ENCODE results near the gene CFAP69. TPM values are rescaled to one million over a fixed set of nuclear protein-coding genes. Genes with fewer than 3 reads are reported as not detected.

The CFAP69 gene, protein sequence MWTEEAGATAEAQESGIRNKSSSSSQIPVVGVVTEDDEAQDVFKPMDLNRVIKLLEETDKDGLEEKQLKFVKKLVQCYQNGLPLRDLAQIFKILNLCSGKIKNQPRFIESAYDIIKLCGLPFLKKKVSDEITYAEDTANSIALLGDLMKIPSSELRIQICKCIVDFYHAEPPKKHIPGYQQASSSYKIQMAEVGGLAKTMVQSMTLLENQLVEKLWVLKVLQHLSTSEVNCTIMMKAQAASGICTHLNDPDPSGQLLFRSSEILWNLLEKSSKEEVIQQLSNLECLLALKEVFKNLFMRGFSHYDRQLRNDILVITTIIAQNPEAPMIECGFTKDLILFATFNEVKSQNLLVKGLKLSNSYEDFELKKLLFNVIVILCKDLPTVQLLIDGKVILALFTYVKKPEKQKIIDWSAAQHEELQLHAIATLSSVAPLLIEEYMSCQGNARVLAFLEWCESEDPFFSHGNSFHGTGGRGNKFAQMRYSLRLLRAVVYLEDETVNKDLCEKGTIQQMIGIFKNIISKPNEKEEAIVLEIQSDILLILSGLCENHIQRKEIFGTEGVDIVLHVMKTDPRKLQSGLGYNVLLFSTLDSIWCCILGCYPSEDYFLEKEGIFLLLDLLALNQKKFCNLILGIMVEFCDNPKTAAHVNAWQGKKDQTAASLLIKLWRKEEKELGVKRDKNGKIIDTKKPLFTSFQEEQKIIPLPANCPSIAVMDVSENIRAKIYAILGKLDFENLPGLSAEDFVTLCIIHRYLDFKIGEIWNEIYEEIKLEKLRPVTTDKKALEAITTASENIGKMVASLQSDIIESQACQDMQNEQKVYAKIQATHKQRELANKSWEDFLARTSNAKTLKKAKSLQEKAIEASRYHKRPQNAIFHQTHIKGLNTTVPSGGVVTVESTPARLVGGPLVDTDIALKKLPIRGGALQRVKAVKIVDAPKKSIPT
- 0.41 TPM for polyA plus RNA-seq (2012; ENCODE audit: low read depth, missing spikeins)

DNA sequence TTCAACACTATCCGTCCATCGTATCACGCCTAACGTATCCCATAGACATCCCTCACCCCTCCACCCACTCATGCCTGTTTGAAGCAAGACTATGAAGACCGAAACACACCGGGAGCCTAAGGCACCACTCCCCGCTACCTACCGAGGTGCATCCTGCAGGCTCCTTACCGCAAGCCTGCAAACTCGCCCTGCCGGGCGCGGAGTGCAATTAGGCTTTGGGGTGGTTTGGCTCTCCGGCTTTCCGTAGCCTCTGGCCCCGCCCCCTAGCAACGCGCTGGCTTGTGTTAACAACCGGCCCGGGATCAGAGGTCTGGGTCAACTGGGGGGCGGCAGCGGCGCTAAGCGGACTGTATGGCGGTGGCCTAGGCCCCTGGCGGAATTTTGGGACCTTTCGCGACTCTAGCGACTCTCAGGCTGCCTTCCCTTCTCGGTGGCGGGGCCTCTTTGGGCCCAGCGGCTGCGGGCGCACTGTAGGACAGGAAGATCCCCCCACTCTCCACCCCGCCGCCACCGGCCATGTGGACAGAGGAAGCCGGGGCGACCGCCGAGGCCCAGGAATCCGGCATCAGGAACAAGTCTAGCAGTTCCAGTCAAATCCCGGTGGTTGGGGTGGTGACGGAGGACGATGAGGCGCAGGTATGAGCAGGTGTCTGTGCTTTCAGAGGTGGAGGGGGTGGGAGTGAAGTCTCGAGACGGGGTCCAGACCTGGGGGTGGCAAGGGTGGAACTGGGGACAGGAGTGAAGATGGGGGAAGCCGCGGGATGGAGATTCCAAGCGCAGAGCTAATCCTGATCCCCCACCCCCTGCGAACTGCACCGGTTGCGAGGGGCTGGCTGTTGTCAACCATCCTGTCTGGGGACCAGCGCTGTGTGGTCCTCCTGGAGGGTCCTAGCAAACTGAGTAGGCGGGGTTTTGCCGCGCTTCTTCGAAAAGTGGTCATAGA is at the start of gene CFAP69:
Gene CFAP69, plus strand, starts transcription at position 266 of the 943 bp plus-strand sequence. Its CDS starts 251 bp downstream, at position 517.
- FAIRE-seq = peak; percentile 89
- TF ChIP-seq POU2F2 (IDR thresholded peaks at IDR 0.05; ENCODE audit: low read depth, low read length) (peak; percentile 65; the same call in 1 of the 2 replicates), PAX5 (IDR thresholded peaks at IDR 0.05; ENCODE audit: insufficient read depth, low read length, severe bottlenecking) (no peak), POLR2AphosphoS5 (IDR thresholded peaks at IDR 0.05; ENCODE audit: low read depth, low read length) (no peak), POLR2A (IDR thresholded peaks at IDR 0.05; ENCODE audit: low read depth, low read length) (0 out of 2 replicates have a peak, but pooled peaks have one; percentile 39)
- DNase-seq (ENCODE audit: insufficient read length, low spot score) = peak; percentile 60

DNA sequence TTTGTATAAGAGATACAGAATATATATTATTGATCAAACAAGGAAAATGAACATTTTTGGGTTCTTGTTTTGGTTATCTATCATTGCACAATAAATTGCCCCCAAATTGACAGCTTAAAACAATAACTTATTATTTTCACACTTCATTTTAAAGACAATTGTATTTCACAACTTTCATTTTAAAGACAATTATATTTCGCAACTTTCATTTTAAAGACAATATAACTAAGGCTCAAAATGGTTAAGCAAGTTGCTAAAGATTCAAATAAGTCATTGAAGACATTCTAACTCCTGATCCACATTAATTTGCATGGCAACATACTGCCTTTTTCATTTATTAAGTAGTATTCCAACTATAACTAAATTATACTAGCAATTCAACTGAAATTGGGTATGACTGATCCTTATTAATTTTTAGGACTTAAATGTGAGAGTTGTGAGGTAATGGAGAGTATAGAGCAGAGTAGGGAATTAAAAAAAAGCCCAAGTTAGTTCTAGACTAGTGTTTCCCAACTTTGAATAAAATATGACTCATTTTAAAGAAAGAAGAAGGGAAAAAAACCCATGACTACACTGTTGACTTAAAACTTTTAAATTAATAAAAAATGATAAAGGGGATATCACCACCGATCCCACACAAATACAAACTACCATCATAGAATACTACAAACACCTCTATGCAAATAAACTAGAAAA is 43.3 kb upstream of the CFAP69 start:
- FAIRE-seq (no peak), DNase-seq (ENCODE audit: insufficient read length, low spot score) (no peak)
- no peak for TF ChIP-seq SPI1 (IDR thresholded peaks at IDR 0.05; ENCODE audit: low read depth, low read length)
- TF ChIP-seq POLR2A (IDR thresholded peaks at IDR 0.05; ENCODE audit: low read depth, low read length) = no peak
- TF ChIP-seq TAF1 (IDR thresholded peaks at IDR 0.05; ENCODE audit: low read depth, low read length) = no peak
- TF ChIP-seq PAX5 (IDR thresholded peaks at IDR 0.05; ENCODE audit: insufficient read depth, low read length, severe bottlenecking) = no peak
- no peak for TF ChIP-seq POLR2AphosphoS5 (IDR thresholded peaks at IDR 0.05; ENCODE audit: low read depth, low read length)
- no peak for TF ChIP-seq POU2F2 (IDR thresholded peaks at IDR 0.05; ENCODE audit: low read depth, low read length)

DNA sequence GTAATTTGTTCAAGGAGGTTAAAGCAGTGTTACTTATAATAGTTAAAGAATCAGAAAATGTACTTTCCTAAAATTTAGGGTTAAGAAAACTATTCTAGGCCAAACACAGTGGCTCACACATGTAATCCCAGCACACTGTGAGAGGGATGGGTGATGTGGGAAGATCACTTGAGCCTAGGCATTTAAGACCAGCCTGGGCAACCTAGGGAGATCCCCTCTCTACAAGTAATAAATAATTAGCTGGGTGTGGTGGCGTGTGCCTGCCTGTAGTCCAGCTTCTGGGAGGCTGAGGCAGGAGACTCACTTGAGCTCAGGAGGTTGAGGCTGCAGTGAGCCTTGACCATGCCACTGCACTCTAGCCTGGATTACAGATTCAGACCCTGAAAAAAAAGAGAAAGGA is 37.0 kb upstream of the CFAP69 start:
- FAIRE-seq (no peak), DNase-seq (ENCODE audit: insufficient read length, low spot score) (no peak)
- TF ChIP-seq SPI1 (IDR thresholded peaks at IDR 0.05; ENCODE audit: low read depth, low read length) = no peak

DNA sequence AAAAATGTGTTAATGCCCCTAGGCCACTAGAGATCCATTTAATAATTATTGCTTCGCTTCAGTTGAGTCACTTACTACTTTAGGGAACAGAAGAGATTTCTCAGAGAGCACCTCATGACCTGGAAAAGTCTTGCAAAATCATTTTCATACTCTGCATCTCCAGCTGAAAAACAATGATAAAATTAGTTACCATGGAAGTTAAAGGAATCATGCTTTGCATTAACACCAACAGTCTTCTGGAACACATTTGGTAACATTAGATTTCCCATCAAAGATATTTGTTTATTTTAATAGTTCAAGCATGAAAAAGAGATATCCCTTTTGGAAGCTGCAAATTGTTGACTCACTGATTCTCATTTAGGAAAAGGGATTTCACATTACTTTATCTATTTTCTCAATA is 35.2 kb upstream of the CFAP69 start:
- DNase-seq (ENCODE audit: insufficient read length, low spot score) = no peak
- no peak for FAIRE-seq
- no peak for TF ChIP-seq POU2F2 (IDR thresholded peaks at IDR 0.05; ENCODE audit: low read depth, low read length)
- TF ChIP-seq POLR2A (IDR thresholded peaks at IDR 0.05; ENCODE audit: low read depth, low read length) = no peak
- TF ChIP-seq PAX5 (IDR thresholded peaks at IDR 0.05; ENCODE audit: insufficient read depth, low read length, severe bottlenecking) = no peak
- no peak for TF ChIP-seq POLR2AphosphoS5 (IDR thresholded peaks at IDR 0.05; ENCODE audit: low read depth, low read length)
- TF ChIP-seq SPI1 (IDR thresholded peaks at IDR 0.05; ENCODE audit: low read depth, low read length) = no peak
- TF ChIP-seq TAF1 (IDR thresholded peaks at IDR 0.05; ENCODE audit: low read depth, low read length) = no peak

DNA sequence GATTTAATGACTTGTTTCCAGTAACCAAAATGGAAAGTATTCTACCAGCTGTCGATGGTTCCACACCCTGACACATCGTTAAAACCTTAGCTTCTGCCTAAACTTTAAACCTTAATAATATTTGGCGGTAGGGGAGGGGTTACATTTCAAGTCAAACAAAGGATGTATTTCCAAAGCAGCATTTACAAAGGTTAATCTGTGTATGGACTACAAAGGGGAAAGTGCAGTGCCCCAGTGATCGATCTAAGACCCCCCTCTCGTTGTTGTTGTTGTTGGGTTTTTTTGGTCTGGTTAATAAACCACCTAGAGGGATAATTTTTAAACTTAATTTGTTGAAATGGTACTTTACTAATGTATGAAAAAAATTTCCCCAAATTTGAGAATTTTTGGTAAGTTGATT is 34.5 kb upstream of the CFAP69 start:
- no peak for DNase-seq (ENCODE audit: insufficient read length, low spot score)
- no peak for FAIRE-seq
- no peak for TF ChIP-seq POU2F2 (IDR thresholded peaks at IDR 0.05; ENCODE audit: low read depth, low read length)

DNA sequence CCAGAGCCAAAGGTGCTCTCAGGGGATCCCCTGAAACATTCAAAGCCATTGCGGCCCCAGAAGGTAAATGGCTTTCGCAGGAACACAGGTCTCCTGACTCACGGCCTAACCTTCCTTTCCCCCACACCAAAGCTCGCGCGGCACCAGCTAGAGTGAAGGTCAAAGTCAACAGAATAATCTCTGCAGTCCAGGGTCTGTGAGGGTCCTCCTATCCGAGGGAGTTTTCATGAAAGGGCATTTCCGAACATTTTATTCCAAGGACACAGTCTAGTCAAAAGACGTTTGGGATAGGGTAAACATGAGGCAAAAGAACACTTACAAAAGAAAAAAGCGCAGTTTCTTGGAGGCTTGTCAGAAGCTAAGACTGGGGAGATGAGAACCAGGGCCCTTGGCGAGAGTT is 34.0 kb upstream of the CFAP69 start:
- TF ChIP-seq POU2F2 (IDR thresholded peaks at IDR 0.05; ENCODE audit: low read depth, low read length) (no peak), POLR2A (IDR thresholded peaks at IDR 0.05; ENCODE audit: low read depth, low read length) (no peak), PAX5 (IDR thresholded peaks at IDR 0.05; ENCODE audit: insufficient read depth, low read length, severe bottlenecking) (no peak), TAF1 (IDR thresholded peaks at IDR 0.05; ENCODE audit: low read depth, low read length) (no peak), POLR2AphosphoS5 (IDR thresholded peaks at IDR 0.05; ENCODE audit: low read depth, low read length) (no peak), SPI1 (IDR thresholded peaks at IDR 0.05; ENCODE audit: low read depth, low read length) (no peak)
- DNase-seq (ENCODE audit: insufficient read length, low spot score) (no peak), FAIRE-seq (no peak)

DNA sequence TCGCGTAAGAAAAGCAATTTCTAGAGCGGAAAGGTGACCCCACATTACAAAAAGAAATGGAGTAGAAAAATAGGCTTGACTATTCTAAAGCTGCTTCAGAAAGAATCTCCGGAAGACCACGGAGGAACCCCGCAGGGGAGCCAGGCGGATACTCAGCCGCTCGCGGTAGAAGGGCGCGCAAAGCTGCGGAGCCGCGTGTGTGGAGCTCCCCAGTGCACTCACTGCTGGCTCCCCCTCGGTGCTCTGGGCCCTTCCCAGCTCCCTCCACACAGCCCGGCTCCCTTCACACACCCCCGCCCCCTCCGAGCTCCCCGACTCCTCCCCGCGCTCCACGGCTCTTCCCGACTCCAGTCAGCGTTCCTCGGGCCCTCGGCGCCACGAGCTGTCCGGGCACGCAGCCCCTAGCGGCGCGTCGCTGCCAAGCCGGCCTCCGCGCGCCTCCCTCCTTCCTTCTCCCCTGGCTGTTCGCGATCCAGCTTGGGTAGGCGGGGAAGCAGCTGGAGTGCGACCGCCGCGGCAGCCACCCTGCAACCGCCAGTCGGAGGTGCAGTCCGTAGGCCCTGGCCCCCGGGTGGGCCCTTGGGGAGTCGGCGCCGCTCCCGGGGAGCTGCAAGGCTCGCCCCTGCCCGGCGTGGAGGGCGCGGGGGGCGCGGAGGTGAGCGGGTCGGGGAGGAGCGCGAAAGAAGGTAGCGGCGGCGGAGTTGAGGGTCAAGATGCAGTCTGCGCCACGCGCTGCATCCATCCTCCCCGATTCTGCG is 33.4 kb upstream of the CFAP69 start, which contains the start of gene STEAP2:
Gene STEAP2, plus strand, starts transcription at position 350 of the 758 bp plus-strand sequence. CDS start 13,343 bp downstream, outside the sequence.
- FAIRE-seq (no peak), DNase-seq (ENCODE audit: insufficient read length, low spot score) (peak; percentile 42)
- TF ChIP-seq SPI1 (IDR thresholded peaks at IDR 0.05; ENCODE audit: low read depth, low read length) (no peak), PAX5 (IDR thresholded peaks at IDR 0.05; ENCODE audit: insufficient read depth, low read length, severe bottlenecking) (no peak)

DNA sequence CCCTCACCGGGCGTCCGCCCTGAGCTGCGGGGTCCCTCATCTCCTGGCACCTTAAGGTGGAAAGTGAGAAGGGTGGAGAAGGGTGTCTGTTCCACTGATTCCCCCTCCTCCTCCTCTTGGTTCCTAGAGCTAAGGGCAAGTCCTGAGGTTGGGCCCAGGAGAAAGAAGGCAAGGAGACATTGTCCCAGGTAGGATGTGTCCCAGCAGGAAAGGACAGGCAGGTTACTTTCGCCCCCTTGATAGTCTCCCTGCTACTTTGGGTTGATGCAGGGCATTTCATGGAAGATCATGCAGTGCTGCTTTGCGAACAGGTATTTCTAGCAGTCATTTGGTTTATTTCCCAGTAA is 32.9 kb upstream of the CFAP69 start:
- no peak for FAIRE-seq

More for the DNA sequence above, 32.9 kb upstream of the CFAP69 start:
- TF ChIP-seq POLR2A (IDR thresholded peaks at IDR 0.05; ENCODE audit: low read depth, low read length) (no peak), SPI1 (IDR thresholded peaks at IDR 0.05; ENCODE audit: low read depth, low read length) (no peak), POLR2AphosphoS5 (IDR thresholded peaks at IDR 0.05; ENCODE audit: low read depth, low read length) (no peak), PAX5 (IDR thresholded peaks at IDR 0.05; ENCODE audit: insufficient read depth, low read length, severe bottlenecking) (no peak), POU2F2 (IDR thresholded peaks at IDR 0.05; ENCODE audit: low read depth, low read length) (no peak), TAF1 (IDR thresholded peaks at IDR 0.05; ENCODE audit: low read depth, low read length) (no peak)
- DNase-seq (ENCODE audit: insufficient read length, low spot score) = no peak

All from GM12891 (cell line).